Measurements from ENCODE around the gene TMEM53.
A peak's percentile ranks its signal among the peaks of the same experiment; 100 is the strongest.

The TMEM53 gene

DNA sequence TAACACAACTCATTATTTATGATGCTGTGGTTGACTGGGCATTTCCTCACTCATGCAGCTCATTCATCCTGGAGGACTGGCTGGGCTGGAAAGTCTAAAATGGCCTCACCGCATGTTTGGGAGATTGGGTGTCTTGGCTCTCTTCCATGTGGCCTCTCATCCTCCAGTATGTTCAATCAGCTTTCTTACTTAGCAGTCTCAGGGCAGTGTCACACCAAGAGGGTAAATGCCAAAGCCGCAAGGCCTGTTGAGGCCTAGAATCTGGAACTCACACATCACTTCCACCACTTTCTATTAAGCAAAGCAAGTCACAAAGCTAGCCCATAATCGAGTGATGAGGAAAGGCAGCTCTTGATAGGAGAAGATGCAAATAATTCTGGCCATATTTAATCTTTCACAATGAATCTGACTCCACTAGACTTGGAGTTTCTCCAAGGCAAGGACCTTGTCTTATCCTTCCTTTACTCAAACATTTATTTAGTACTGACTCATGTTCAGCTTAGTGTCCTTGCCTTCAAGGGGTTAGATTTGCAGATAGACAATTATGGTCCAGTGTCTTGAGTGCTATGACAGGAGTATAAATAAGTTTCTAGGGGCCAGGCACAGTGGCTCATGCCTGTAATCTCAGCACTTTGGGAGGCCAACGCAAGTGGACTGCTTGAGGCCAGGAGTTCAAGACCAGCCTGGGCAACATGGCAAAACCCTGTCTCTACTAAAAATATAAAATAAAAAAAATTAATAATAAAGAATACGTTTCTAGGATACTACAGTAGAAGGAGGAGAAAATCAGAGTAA is 45.1 kb downstream of the TMEM53 start:
- ChIA-PET POLR2A (interaction anchor here (0.9 to 1.3 kb wide), 3 partner anchors 10 to 17 kb away, joined by 3 to 11 read pairs (median 4); no protein-coding TSS in a partner anchor), CTCF (interaction anchor here (1.2 to 17.6 kb wide), 6 partner anchors 10 to 101 kb away, joined by 4 to 245 read pairs (median 12); partner anchors contain the start of gene RNU5D-1)
- no peak overlapping the region for H3K4me3 ChIP-seq (ENCODE audit: low read depth, low read length)
- TF ChIP-seq CTCF (IDR thresholded peaks at IDR 0.05; ENCODE audit: insufficient read depth, low read length, missing control alignments): no peak
- peak; percentile 78 for DNase-seq (ENCODE audit: low read depth, low spot score)

GRCh38 chr1:44625348-44625747 is 48.9 kb downstream of the TMEM53 start:
- TF ChIP-seq CTCF (IDR thresholded peaks at IDR 0.05; ENCODE audit: insufficient read depth, low read length, missing control alignments): no peak
- ChIA-PET POLR2A (no interaction called here), CTCF (interaction anchor here (1.3 to 13.0 kb wide), 2 partner anchors 17 to 27 kb away, joined by 4 to 102 read pairs; no protein-coding TSS in a partner anchor)
- no peak for DNase-seq (ENCODE audit: low read depth, low spot score)
- H3K4me3 ChIP-seq (ENCODE audit: low read depth, low read length): no peak overlapping the region

- ChIA-PET CTCF (interaction anchor here (1.3 to 13.0 kb wide), 3 partner anchors 16 to 30 kb away, joined by 3 to 102 read pairs (median 4); no protein-coding TSS in a partner anchor), POLR2A (no interaction called here)
- TF ChIP-seq CTCF (IDR thresholded peaks at IDR 0.05; ENCODE audit: insufficient read depth, low read length, missing control alignments): no peak
- H3K4me3 ChIP-seq (ENCODE audit: low read depth, low read length): no peak overlapping the region
- DNase-seq (ENCODE audit: low read depth, low spot score): no peak
Measured at GRCh38 chr1:44624268-44624901, 49.9 kb downstream of the TMEM53 start.

DNA sequence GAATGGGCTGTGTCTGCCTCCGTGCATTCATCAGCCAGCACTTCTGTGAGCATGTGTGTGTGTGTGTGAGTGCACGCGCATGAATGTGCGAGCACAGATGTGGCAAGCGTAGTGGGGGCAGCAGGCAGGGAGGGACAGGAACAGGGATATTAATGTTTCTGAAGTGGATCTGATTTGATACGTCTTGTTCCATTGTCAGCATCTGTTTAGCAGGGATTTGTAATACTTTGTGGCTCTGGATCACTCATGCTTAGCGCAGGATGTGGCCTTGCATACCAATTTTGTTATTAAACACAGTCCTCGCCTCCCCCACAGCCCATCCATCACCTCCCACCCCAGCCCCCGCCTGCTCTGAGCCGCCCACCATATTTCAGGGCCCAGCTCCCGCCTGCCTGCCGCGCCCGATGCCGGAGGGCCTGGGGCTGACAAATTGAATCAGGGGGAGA is 52.4 kb downstream of the TMEM53 start:
- H3K4me3 ChIP-seq (ENCODE audit: low read depth, low read length): no peak overlapping the region
- no peak for DNase-seq (ENCODE audit: low read depth, low spot score)
- no peak for TF ChIP-seq CTCF (IDR thresholded peaks at IDR 0.05; ENCODE audit: insufficient read depth, low read length, missing control alignments)
- ChIA-PET CTCF (interaction anchor here (0.7 to 13.0 kb wide), 3 partner anchors 11 to 30 kb away, joined by 3 to 102 read pairs (median 3); no protein-coding TSS in a partner anchor), POLR2A (interaction anchor here (1.6 kb wide), 1 partner anchor 10 kb away, joined by 7 read pairs; no protein-coding TSS in a partner anchor)

DNA sequence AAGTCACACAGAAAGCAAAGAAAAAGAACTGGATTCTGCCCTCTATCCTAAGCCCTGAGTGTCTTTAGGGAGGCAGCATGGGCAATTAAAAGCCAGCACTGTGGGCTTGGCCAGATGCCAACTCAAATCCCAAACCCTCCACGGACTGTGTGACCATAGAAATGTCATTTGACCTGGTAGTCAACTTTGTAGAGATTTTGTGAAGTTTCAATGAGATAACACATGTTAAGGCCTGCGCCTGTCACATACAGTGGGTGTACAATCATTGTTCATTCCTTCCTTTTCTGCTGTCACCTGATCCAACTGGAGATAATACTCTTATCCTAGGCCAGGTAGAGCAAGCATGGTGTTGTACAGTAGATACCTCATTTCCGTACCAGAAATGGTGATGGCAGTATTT is 54.2 kb downstream of the TMEM53 start:
- CTCF ChIA-PET: interaction anchor here (1.9 to 13.0 kb wide), 4 partner anchors 9 to 32 kb away, joined by 4 to 102 read pairs (median 14); no protein-coding TSS in a partner anchor
- TF ChIP-seq CTCF (IDR thresholded peaks at IDR 0.05; ENCODE audit: insufficient read depth, low read length, missing control alignments): no peak
- POLR2A ChIA-PET: interaction anchor here (2.0 kb wide), 2 partner anchors 9 to 12 kb away, joined by 7 to 11 read pairs; no protein-coding TSS in a partner anchor
- no peak for DNase-seq (ENCODE audit: low read depth, low spot score)
- no peak overlapping the region for H3K4me3 ChIP-seq (ENCODE audit: low read depth, low read length)

All from AG04449 (cell line).